Measurements from ENCODE around the gene LAMB3.

LAMB3 gene

GRCh38 chr1:209617047-209617673 is 35.1 kb downstream of the LAMB3 start:
- no peak for DNase-seq

DNA sequence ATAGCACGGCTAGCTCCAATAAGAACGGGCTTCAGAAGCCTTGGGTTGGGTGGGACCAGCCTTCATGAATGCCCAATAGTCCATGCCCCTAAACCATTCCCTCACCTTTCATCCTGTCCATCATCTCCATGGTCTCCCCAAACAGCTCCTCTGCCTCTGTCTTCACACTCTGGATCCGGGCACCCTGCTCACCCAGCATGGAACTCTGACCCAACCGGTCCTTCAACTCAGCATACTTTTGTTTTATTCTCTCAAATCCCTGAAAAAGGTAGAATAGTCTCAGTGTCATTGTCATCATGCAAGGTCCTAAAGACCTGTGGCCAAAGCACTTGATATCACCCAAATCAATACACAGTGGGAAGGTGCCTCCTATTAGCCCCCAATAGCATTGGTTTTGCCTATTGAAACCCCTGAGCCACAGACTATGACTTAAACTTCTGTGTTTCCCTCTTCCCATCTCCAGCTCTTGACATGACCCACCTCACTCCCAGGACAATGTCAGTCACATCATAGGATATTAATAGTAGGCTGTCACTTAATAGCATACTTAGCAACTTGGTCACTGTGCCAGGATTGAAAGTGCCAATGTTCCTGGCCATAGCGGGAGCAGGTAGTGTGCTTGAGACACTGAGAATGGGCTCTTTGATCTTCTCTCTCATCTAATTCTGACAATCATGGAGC is 35.7 kb downstream of the LAMB3 start:
- no peak for DNase-seq

GRCh38 chr1:209614906-209615305 is 37.3 kb downstream of the LAMB3 start:
- DNase-seq: no peak

DNA sequence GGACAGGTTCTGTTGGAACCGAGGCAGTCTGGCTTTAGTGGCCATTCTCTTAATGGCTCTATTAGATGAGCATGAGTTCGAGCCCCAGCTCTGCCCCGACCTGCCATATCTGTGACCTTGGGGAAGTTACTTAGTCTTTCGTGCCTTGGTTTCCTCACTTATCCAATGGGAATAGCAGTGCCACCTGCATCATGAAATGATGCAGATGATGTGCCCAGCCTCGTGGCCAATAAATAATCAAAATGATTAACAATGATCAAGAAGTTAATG is 38.1 kb downstream of the LAMB3 start:
- DNase-seq: no peak

- DNase-seq: no peak
These were observed 38.6 kb downstream of the LAMB3 start for GRCh38 chr1:209613400-209614150.

- no peak for DNase-seq
These were observed 39.4 kb downstream of the LAMB3 start for GRCh38 chr1:209612646-209613399.

- DNase-seq: no peak
These were observed 40.3 kb downstream of the LAMB3 start for GRCh38 chr1:209611771-209612570.

- DNase-seq: no peak
These were observed 41.7 kb downstream of the LAMB3 start for GRCh38 chr1:209610631-209610905.

DNA sequence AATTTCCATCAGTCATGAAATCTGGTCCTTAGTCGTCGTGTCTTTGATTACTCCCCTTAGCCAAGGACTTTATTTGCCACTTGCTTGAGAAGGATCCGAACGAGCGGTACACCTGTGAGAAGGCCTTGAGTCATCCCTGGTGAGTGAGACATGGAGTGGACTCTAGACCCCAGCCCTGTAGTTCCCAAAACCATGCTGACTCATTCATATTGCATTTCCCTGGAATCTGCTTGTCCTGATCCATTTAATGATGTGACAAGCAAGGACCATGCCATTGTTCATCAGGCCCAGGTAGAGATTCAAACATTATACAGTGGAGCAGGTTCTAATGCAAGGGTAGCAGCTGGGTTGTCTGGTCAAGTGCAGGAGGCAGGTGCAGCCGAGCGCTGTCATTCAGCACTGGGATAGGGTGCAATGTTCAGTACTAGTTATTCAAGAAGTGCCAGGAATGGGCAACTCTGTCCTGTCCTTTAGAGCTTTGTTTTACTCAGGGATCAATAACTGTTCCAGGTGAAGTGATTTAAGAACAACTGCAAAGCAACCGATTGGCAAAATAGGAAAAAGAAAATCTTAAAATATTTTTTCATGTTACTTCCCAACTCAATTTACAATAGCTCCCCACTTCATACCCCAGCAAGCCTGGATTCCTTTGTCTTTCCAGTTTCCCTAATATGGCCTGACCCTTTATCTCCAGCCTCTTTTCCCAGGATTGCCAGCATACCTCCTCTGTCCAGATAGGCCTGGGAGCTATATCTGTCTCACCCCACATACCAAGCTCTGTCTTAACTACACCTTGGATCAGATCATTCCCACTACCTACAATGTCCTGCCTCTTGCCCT is 42.2 kb downstream of the LAMB3 start:
- DNase-seq: no peak

GRCh38 chr1:209609041-209609790 is 43.0 kb downstream of the LAMB3 start:
- no peak for DNase-seq

DNA sequence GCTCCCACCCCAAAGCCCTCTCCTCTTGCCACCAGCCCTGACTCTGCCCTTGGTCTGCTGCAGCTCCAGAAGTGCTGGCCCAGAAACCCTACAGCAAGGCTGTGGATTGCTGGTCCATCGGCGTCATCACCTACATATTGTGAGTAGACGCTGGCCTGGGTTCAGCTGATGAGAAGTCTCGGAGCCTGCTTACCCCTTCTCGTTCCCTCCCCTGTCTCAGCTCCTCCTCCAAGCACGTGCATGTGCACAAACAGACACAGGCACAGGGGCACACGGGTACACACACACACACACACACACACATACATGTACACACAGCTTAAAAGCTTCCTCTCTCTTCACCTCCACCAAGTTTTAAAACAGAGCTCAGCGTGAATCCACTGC is 44.4 kb downstream of the LAMB3 start:
- no peak for DNase-seq

- DNase-seq: no peak
These were observed 45.0 kb downstream of the LAMB3 start for GRCh38 chr1:209607102-209607794.

DNA sequence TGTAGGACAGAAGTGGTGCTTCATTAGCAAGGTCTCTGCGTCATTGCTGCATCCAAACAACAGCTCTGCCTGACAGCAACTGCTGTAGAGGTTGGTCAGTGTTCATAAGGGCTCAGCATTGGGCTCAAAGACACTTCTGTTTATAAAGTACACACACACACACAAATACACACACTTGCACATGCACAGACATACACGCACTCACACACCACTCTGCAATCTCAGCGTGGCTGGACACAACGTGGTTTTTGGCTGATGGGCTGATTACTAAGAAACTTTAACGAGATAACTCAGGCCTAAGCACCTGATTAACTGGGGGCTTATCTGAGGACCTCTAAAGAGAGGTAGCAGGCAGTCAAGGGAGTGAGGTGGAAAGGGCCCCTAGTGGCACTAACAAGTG is 48.3 kb downstream of the LAMB3 start:
- DNase-seq: no peak

DNA sequence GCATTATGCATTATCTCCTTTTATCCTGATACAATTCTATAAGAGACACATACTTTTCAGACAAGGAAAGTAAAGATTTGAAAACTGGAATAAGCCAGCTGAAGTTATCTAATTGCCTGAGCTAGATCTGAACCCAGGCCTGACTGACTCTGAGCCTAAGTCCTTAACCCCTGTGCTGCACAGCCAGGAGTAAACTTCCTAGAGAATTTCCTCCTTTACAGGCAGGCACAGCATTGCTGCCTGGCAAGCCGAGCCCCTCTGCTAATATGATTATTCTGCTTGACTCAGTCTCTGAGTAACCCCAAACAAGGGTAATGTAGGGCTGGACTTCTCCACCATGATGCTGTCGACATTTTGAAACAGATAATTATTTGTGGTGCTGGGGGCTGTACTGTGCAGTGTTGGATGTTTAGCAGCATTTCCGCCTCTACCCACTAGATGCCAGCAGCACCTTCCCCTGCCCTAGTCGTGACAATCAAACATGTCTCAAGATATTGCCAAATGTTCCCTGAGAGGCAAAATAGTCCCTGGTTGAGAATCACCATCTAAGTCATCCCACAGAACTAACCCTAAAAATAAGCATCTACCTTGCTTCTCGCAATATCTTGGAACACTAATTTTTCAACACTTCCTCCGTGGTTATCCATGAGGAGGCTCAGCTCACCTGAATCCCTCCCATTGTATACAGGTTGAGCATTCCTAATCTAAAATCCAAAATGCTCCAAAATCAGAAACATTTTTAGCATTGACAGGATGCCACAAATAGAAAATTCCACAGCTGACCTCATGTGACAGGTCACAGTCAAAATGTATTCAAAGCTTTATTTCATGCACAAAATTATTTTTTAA is 50.2 kb downstream of the LAMB3 start:
- no peak for DNase-seq

DNA sequence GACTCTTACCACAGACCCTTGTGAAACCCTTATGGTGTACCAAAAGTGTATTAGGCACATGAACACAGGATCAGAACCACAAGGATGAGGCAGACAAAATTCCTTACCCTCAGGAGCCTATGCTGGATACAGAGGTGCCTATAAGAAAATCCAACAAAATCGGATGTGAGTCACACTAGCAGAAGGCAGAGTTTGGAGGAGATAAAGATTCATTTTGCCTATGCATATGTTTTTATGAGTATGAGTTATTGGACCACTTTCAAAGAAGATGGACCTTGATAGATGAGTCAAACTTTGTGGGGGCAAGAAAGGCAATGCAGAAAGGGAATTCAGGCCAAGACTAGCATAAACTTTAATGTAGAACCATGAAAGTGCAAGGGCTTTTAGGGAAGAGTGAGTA is 51.7 kb downstream of the LAMB3 start:
- DNase-seq: no peak

- no peak for DNase-seq
These were observed 54.0 kb downstream of the LAMB3 start for GRCh38 chr1:209598227-209598626.

- no peak for DNase-seq
These were observed 54.7 kb downstream of the LAMB3 start for GRCh38 chr1:209597499-209597898.

GRCh38 chr1:209595599-209596285 is 56.5 kb downstream of the LAMB3 start:
- no peak for DNase-seq

GRCh38 chr1:209595028-209595427 is 57.2 kb downstream of the LAMB3 start:
- DNase-seq: no peak
